ENCODE data around the gene SEMA6B. TPM values are rescaled to one million over a fixed set of nuclear protein-coding genes. Genes with fewer than 3 reads are reported as not detected.

The SEMA6B gene
- total and polyA plus RNA-seq, 11 donors: 6.0 to 29.7 (median 10.1) TPM

GRCh38 chr19:4588291-4588761 lies 28.8 kb upstream of the SEMA6B start:
- DNase-seq (no peak), ATAC-seq (no peak)
- no peak overlapping the region for H3K27ac ChIP-seq
- 64 to 71% (median 67%) methylated on average over 9 of the region's 9 CpGs for WGBS, 4 donors
- peaks cover 3 to 15% (median 12%) of the 10 kb centered on the region in 12 donors for H3K4me1 ChIP-seq
- H3K27me3 ChIP-seq: peaks cover 9 to 55% (median 24%) of the 10 kb centered on the region in 9 donors
- intact Hi-C loops (cut with DNase I): loop anchor here in 1 of 10 donors (5.0 kb wide), 1 partner anchor 39 kb away; no protein-coding TSS in a partner anchor
- H3K36me3 ChIP-seq: no peaks in the 10 kb centered on the region
- no peaks in the 10 kb centered on the region for H3K9me3 ChIP-seq
- H3K4me3 ChIP-seq: no peak overlapping the region
- TF ChIP-seq, protein P1, sequence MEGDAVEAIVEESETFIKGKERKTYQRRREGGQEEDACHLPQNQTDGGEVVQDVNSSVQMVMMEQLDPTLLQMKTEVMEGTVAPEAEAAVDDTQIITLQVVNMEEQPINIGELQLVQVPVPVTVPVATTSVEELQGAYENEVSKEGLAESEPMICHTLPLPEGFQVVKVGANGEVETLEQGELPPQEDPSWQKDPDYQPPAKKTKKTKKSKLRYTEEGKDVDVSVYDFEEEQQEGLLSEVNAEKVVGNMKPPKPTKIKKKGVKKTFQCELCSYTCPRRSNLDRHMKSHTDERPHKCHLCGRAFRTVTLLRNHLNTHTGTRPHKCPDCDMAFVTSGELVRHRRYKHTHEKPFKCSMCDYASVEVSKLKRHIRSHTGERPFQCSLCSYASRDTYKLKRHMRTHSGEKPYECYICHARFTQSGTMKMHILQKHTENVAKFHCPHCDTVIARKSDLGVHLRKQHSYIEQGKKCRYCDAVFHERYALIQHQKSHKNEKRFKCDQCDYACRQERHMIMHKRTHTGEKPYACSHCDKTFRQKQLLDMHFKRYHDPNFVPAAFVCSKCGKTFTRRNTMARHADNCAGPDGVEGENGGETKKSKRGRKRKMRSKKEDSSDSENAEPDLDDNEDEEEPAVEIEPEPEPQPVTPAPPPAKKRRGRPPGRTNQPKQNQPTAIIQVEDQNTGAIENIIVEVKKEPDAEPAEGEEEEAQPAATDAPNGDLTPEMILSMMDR (IDR thresholded peaks at IDR 0.05): no peak
- no peak for TF ChIP-seq POLR2A (IDR thresholded peaks at IDR 0.05)

DNA sequence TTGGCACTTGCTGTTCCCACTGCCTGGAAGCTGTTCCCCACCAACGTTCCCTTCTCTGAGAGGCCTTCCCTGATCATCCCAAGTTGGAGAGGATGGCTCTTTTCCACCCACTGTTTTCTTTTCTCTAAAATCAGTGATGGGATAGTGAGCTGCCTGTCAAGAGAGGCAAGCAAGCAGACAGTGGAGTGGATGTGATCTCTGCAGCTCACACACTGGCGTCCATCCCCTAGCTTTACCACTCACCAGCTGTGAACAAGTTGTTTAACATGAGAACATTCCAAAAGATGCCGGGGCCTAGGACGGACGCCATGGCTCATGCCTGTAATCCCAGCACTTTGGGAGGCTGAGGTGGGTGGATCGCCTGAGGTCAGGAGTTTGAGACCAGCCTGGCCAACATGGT lies 28.0 kb upstream of the SEMA6B start:
- H3K27me3 ChIP-seq: peaks cover 9 to 55% (median 24%) of the 10 kb centered on the region in 9 donors
- TF ChIP-seq, protein P1 (IDR thresholded peaks at IDR 0.05): no peak
- TF ChIP-seq POLR2A (IDR thresholded peaks at IDR 0.05): no peak
- intact Hi-C loops (cut with DNase I): loop anchor here in 1 of 10 donors (5.0 kb wide), 1 partner anchor 40 kb away; no protein-coding TSS in a partner anchor

DNA sequence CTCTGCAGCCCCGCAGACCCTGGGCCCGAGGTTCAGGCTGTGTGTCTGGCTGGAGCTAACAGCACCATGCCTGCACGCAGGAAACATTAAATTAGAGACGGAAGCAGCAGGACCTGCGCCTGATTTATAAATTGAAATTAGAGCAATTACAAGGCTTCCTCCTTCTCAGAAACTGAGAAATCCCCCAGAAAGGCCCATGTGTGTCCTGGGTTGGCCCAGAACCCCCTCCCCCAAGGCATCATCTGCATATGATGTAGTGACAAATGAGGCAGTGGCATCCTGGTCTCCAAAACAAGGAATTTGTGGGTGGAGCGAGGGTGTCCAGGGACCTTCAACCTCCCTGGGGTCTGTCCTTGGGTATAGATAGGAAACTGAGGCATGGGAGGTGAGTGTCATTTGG lies 27.2 kb upstream of the SEMA6B start:
- DNase-seq: no peak
- Histone ChIP-seq H3K27ac (no peak overlapping the region), H3K27me3 (peaks cover 9 to 61% (median 29%) of the 10 kb centered on the region in 9 donors), H3K36me3 (no peaks in the 10 kb centered on the region), H3K4me3 (no peak overlapping the region), H3K9me3 (no peaks in the 10 kb centered on the region), H3K4me1 (peaks cover 3 to 18% (median 12%) of the 10 kb centered on the region in 12 donors)
- TF ChIP-seq POLR2A (IDR thresholded peaks at IDR 0.05): no peak
- TF ChIP-seq, protein P1 (IDR thresholded peaks at IDR 0.05): no peak
- ATAC-seq: no peak
- intact Hi-C loops (cut with DNase I): loop anchor here in 1 of 10 donors (5.0 kb wide), 1 partner anchor 41 kb away; no protein-coding TSS in a partner anchor
- 78 to 88% (median 83%) methylated on average over 6 of the region's 6 CpGs for WGBS, 4 donors

More for the DNA sequence above, 28.0 kb upstream of the SEMA6B start:
- Histone ChIP-seq H3K4me1 (peaks cover 3 to 15% (median 12%) of the 10 kb centered on the region in 12 donors), H3K9me3 (no peaks in the 10 kb centered on the region), H3K4me3 (no peak overlapping the region), H3K36me3 (no peaks in the 10 kb centered on the region), H3K27ac (no peak overlapping the region)
- DNase-seq (no peak), ATAC-seq (no peak)
- WGBS, 4 donors: 86 to 93% (median 90%) methylated on average over 6 of the region's 6 CpGs

DNA sequence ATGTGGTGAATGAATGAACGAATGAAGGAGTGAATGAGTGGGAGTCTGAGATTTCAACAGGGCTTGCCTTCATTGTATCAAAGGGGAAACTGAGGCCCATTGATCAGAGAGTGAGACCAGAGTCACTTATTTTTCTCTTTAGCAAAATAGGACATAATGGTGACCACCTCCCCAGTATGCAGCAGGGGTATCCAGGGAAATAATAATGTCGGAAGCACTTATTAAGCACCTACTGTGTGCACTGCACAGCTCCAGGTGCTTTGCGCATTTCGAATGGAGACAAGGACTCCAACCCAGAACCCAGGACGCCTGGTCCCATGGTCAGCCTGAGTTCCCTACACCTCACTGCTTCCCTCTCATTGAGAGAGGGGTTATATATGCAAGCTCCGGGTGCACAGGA lies 26.8 kb upstream of the SEMA6B start:
- peaks cover 9 to 58% (median 29%) of the 10 kb centered on the region in 9 donors for H3K27me3 ChIP-seq
- H3K4me3 ChIP-seq: no peak overlapping the region
- no peak for TF ChIP-seq POLR2A (IDR thresholded peaks at IDR 0.05)
- TF ChIP-seq, protein P1 (IDR thresholded peaks at IDR 0.05): no peak
- intact Hi-C loops (cut with DNase I): loop anchor here in 1 of 10 donors (5.0 kb wide), 1 partner anchor 41 kb away; no protein-coding TSS in a partner anchor
- WGBS, 4 donors: 70 to 86% (median 79%) methylated on average over 6 of the region's 6 CpGs
- no peaks in the 10 kb centered on the region for H3K9me3 ChIP-seq
- no peak for ATAC-seq
- peaks cover 3 to 21% (median 12%) of the 10 kb centered on the region in 12 donors for H3K4me1 ChIP-seq
- no peak for DNase-seq
- H3K36me3 ChIP-seq: no peaks in the 10 kb centered on the region
- H3K27ac ChIP-seq: no peak overlapping the region

All from heart left ventricle (tissue), 16 donors.